Measurements from ENCODE around the gene CLDN9. TPM values are rescaled to one million over a fixed set of nuclear protein-coding genes. Genes with fewer than 3 reads are reported as not detected.

Gene CLDN9
- polyA plus RNA-seq, 2 of the 4 experiments (the other 2 are of a cell fraction) = 0.03 to 0.06 TPM

GRCh38 chr16:2976201-2976600 is 36.5 kb upstream of the CLDN9 start:
- Histone ChIP-seq H3K4me2 (no peak overlapping the region), H3K9me3 (no peaks in the 10 kb centered on the region), H3K4me3 (no peak overlapping the region), H3K4me1 (peaks cover 12% of the 10 kb centered on the region; the same call in 1 of the 3 replicates), H3K27ac (no peak overlapping the region)
- no peak for TF ChIP-seq FOSL2 (IDR thresholded peaks at IDR 0.05)
- no peak for TF ChIP-seq FOSL2 (CRISPR knock-in tag; IDR thresholded peaks at IDR 0.05)
- no peak for TF ChIP-seq EHMT2 (IDR thresholded peaks at IDR 0.05; ENCODE audit: low read depth)
- CTCF ChIA-PET = interaction anchor here (0.6 to 3.3 kb wide), 5 partner anchors 15 to 49 kb away, joined by 3 to 13 read pairs (median 4); no protein-coding TSS in a partner anchor
- no peak for ATAC-seq
- no peak for DNase-seq (ENCODE audit: low read depth in 1 of 2, low spot score in 1 of 2)
- FAIRE-seq = no peak
- WGBS (ENCODE audit: missing lambda C conversion rate) = 94% methylated on average over 7 of the region's 7 CpGs
- POLR2A ChIA-PET = no interaction called here

- ATAC-seq (no peak), DNase-seq (ENCODE audit: low read depth in 1 of 2, low spot score in 1 of 2) (no peak), FAIRE-seq (no peak)
- POLR2A ChIA-PET = interaction anchor here (0.5 kb wide), 1 partner anchor 26 kb away, joined by 4 read pairs; no protein-coding TSS in a partner anchor
- no peak overlapping the region for H3K27ac ChIP-seq
- TF ChIP-seq FOXS1 (CRISPR knock-in tag; IDR thresholded peaks at IDR 0.05) (no peak), HMGXB4 (CRISPR knock-in tag; IDR thresholded peaks at IDR 0.05; ENCODE audit: borderline replicate concordance) (no peak), RAD21 (conservative IDR thresholded peaks at IDR 0.05 in 1 of 2, IDR thresholded peaks at IDR 0.05 in 1 of 2) (no peak), NPAS2 (CRISPR knock-in tag; IDR thresholded peaks at IDR 0.05; ENCODE audit: borderline replicate concordance) (no peak), EHMT2 (IDR thresholded peaks at IDR 0.05; ENCODE audit: low read depth) (no peak), CHD2 (IDR thresholded peaks at IDR 0.05; ENCODE audit: low read length, partially characterized antibody) (no peak), NR3C1 (IDR thresholded peaks at IDR 0.05) (no peak), MAFK (IDR thresholded peaks at IDR 0.05; ENCODE audit: partially characterized antibody) (no peak)
- WGBS (ENCODE audit: missing lambda C conversion rate) = 95% methylated on average over 15 of the region's 15 CpGs
- H3K4me2 ChIP-seq = no peak overlapping the region
- H3K9me3 ChIP-seq = no peaks in the 10 kb centered on the region
- CTCF ChIA-PET = interaction anchor here (0.6 to 3.3 kb wide), 7 partner anchors 9 to 108 kb away, joined by 3 to 9 read pairs (median 5); no protein-coding TSS in a partner anchor
- H3K4me1 ChIP-seq = peaks cover 15% of the 10 kb centered on the region; the same call in 1 of the 3 replicates
- H3K4me3 ChIP-seq = no peak overlapping the region
These were observed 36.0 kb upstream of the CLDN9 start for GRCh38 chr16:2976673-2977072.

GRCh38 chr16:2977440-2977839 is 35.3 kb upstream of the CLDN9 start:
- H3K4me2 ChIP-seq = no peak overlapping the region
- H3K27ac ChIP-seq = no peak overlapping the region
- no peaks in the 10 kb centered on the region for H3K9me3 ChIP-seq
- 71% methylated on average over 6 of the region's 6 CpGs for WGBS (ENCODE audit: missing lambda C conversion rate)
- DNase-seq (ENCODE audit: low read depth in 1 of 2, low spot score in 1 of 2) = no peak
- FAIRE-seq = no peak
- TF ChIP-seq GATA3 (IDR thresholded peaks at IDR 0.05; ENCODE audit: borderline replicate concordance) (no peak), ELK1 (IDR thresholded peaks at IDR 0.05; ENCODE audit: low read depth, low read length) (no peak), RNF2 (IDR thresholded peaks at IDR 0.05; ENCODE audit: borderline replicate concordance, low read depth) (no peak), HEYL (CRISPR knock-in tag; IDR thresholded peaks at IDR 0.05) (no peak), RCOR1 (IDR thresholded peaks at IDR 0.05; ENCODE audit: low read depth, low read length) (no peak), FOSL2 (IDR thresholded peaks at IDR 0.05) (no peak), FOSL2 (CRISPR knock-in tag; IDR thresholded peaks at IDR 0.05) (no peak), PBX3 (IDR thresholded peaks at IDR 0.05) (no peak), POLR2AphosphoS2 (conservative IDR thresholded peaks at IDR 0.05; ENCODE audit: low read length) (no peak), SREBF2 (IDR thresholded peaks at IDR 0.05) (no peak), CHD4 (IDR thresholded peaks at IDR 0.05; ENCODE audit: borderline replicate concordance) (no peak), HES2 (IDR thresholded peaks at IDR 0.05) (no peak), SMC3 (IDR thresholded peaks at IDR 0.05) (no peak), RFX5 (IDR thresholded peaks at IDR 0.05) (no peak), CEBPB (IDR thresholded peaks at IDR 0.05) (no peak)
- ChIA-PET CTCF (interaction anchor here (0.6 to 3.3 kb wide), 12 partner anchors 7 to 109 kb away, joined by 3 to 13 read pairs (median 6); no protein-coding TSS in a partner anchor), POLR2A (interaction anchor here (1.3 kb wide), 1 partner anchor 72 kb away, joined by 3 read pairs; no protein-coding TSS in a partner anchor)
- H3K4me3 ChIP-seq = no peak overlapping the region
- no peak for ATAC-seq
- peaks cover 15% of the 10 kb centered on the region; the same call in 1 of the 3 replicates for H3K4me1 ChIP-seq

Data from A549 (cell line).